Measurements from ENCODE around the gene USP38.
"Not testable (repeated sequence)": the region's sequence is repeated elsewhere in the genome, so short reads cannot be mapped to it uniquely, and the experiment has no call there.

USP38 gene

DNA sequence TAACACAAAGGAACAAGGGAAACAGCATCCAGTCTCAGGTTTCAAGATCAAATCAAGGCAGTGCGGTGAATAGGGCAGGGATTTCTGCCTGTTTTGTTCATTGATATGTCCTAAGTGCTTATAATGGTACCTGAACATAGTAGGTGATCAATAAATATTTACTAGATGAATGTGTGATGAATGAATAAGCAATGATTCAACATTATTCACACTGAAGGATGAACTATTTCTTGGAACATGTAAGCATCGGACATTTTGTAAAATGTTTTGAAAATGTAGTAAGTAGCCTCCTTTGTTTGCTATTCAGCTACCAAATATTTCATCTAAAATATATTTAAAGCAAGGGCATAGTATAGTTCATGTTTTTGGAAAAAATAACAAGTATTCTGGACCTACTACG, 67.8 kb downstream of the USP38 start:
- TF ChIP-seq ARNT (IDR thresholded peaks at IDR 0.05): no peak
- DNase-seq (ENCODE audit: extremely low spot score): no peak
- CTCF ChIA-PET: no interaction called here
- POLR2A ChIA-PET: no interaction called here

DNA sequence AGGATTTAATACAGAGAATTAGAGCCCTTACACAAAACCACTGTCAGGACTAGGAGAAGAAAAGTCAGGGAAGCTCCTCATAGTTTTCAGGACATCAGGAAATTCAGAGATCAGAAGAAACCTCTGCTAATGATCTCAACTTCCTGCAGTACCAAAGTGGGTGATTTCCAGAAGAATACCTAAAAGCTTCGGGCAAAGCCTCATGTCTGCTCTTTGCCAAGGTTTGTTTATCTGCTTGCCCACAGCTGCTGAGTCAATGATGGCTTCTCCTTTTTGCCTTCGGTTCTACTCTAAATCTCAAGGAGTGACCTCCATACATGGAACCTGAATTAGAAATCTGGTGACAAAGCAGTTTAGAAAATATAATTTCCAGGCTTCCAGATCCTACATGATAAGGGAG, 68.4 kb downstream of the USP38 start:
- DNase-seq (ENCODE audit: extremely low spot score): no peak
- no peak for TF ChIP-seq HDGF (IDR thresholded peaks at IDR 0.05; ENCODE audit: borderline replicate concordance)
- TF ChIP-seq L3MBTL2 (conservative IDR thresholded peaks at IDR 0.05): no peak
- TF ChIP-seq FOXM1 (IDR thresholded peaks at IDR 0.05; ENCODE audit: borderline replicate concordance): no peak
- TF ChIP-seq FOXK2 (IDR thresholded peaks at IDR 0.05): no peak
- no peak for TF ChIP-seq ELF4 (IDR thresholded peaks at IDR 0.05)
- TF ChIP-seq, protein P1, sequence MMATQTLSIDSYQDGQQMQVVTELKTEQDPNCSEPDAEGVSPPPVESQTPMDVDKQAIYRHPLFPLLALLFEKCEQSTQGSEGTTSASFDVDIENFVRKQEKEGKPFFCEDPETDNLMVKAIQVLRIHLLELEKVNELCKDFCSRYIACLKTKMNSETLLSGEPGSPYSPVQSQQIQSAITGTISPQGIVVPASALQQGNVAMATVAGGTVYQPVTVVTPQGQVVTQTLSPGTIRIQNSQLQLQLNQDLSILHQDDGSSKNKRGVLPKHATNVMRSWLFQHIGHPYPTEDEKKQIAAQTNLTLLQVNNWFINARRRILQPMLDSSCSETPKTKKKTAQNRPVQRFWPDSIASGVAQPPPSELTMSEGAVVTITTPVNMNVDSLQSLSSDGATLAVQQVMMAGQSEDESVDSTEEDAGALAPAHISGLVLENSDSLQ (IDR thresholded peaks at IDR 0.05): no peak
- TF ChIP-seq ARNT (IDR thresholded peaks at IDR 0.05): no peak
- ChIA-PET POLR2A (no interaction called here), CTCF (no interaction called here)

DNA sequence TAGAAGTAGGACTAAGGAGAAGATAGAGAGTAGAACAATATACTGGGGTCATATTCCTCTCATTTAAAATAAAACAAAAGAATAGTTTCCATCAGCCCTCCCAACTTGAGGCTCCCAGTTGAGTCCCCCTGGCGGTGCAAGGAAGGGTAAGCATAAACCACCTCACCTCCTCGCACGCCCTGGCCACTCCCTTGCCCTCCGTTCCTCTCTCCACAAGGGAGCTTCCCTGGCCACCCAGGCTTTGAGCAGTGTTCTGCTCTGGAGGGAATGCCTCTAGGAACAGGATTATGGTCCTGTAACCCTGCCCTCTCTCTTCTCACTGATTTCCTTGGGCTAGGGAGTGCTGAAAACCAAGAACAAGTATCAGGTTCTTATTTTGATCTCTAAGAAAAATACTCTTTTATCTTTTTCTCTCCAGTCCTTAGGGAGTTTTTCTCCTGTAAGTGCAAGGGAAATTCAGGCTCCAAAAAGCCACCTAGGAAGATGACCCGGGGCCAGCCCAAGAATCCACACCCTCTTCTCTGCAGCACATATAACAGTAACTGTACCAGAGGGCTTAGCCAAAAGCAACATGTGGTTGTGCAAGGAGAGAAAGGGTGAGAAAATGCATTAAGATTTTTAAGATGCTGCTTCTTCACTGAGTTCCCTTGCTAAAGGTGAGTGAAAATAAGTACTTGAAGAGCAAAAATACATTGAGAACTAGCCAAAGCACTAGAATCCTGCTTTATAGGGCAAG, 69.9 kb downstream of the USP38 start:
- TF ChIP-seq NFRKB (IDR thresholded peaks at IDR 0.05) (no peak), FOXM1 (IDR thresholded peaks at IDR 0.05; ENCODE audit: borderline replicate concordance) (no peak), FOXK2 (IDR thresholded peaks at IDR 0.05) (no peak), LEF1 (IDR thresholded peaks at IDR 0.05; ENCODE audit: borderline replicate concordance) (no peak), L3MBTL2 (conservative IDR thresholded peaks at IDR 0.05) (no peak), ELF4 (IDR thresholded peaks at IDR 0.05) (no peak), TARDBP (IDR thresholded peaks at IDR 0.05) (no peak), ARNT (IDR thresholded peaks at IDR 0.05) (no peak), BHLHE40 (IDR thresholded peaks at IDR 0.05; ENCODE audit: borderline replicate concordance) (no peak)
- ChIA-PET CTCF (no interaction called here), POLR2A (no interaction called here)
- no peak for DNase-seq (ENCODE audit: extremely low spot score)

DNA sequence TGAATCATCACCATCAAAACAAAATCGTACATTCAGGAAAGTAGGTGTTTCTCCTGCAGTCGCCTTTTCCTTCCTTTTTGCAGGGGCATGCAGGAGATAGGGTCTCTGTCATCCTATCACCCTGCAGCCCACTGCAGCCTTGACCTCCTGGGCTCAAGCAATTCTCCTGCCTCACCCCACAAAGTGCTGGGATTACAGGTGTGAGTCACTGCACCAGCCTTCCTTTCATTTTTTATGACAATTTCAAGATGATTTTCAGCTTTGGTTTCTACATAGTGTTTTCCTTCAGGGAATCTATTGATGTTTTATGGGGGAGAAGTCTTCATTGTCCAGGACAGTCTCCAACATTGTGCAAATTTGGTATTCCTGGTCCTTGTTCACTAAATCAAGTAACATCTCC, 71.7 kb downstream of the USP38 start:
- ChIA-PET POLR2A (no interaction called here), CTCF (no interaction called here)
- no peak for DNase-seq (ENCODE audit: extremely low spot score)
- TF ChIP-seq NFRKB (IDR thresholded peaks at IDR 0.05) (no peak), CTBP1 (IDR thresholded peaks at IDR 0.05; ENCODE audit: borderline replicate concordance) (no peak), FOXK2 (IDR thresholded peaks at IDR 0.05) (no peak), FOXM1 (IDR thresholded peaks at IDR 0.05; ENCODE audit: borderline replicate concordance) (no peak), TARDBP (IDR thresholded peaks at IDR 0.05) (no peak), HDGF (IDR thresholded peaks at IDR 0.05; ENCODE audit: borderline replicate concordance) (no peak), LEF1 (IDR thresholded peaks at IDR 0.05; ENCODE audit: borderline replicate concordance) (no peak)
- TF ChIP-seq, protein P1 (IDR thresholded peaks at IDR 0.05): no peak

DNA sequence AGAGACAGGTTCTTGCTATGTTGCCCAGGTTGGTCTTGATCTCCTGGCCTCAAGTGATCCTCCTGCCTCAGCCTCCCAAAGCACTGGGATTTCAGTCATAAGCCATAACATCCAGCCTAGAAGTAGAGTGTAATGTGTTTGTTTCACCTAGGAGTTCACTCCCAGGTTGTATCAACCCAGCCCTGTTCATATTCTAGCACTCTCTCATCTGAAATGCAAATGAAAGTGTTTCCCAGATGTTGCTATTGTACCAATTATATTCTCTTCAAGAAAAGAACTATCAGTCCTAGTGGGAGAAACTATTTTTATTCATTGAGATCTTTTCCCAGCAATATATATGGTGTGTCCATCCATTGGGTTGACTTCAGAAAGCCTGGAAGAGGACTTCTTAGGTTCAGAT, 72.6 kb downstream of the USP38 start:
- POLR2A ChIA-PET: no interaction called here

DNA sequence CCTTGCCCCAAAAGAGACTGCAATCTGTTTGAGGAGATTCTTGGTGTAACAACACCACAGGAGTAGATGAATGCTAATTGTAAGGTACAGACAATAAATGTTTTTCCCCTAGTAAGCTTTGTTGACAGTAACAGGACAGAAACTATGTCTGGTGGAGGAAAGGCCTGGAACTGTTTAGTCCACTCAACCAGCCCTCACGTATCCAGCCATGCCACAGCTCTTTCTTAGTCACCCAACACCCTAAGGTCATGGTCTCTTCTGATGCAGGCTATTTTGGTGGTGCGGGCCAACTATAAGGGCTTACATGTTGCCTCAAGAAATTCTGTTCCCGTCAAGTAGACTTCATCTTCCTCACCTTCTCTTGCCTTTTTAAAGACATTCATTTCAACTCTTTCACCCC, 76.0 kb downstream of the USP38 start:
- DNase-seq (ENCODE audit: extremely low spot score): no peak
- no peak for TF ChIP-seq L3MBTL2 (conservative IDR thresholded peaks at IDR 0.05)
- TF ChIP-seq SP1 (IDR thresholded peaks at IDR 0.05): no peak
- TF ChIP-seq FOXK2 (IDR thresholded peaks at IDR 0.05): no peak
- TF ChIP-seq ZNF384 (IDR thresholded peaks at IDR 0.05): no peak
- TF ChIP-seq SUZ12 (IDR thresholded peaks at IDR 0.05): no peak
- TF ChIP-seq CTBP1 (IDR thresholded peaks at IDR 0.05; ENCODE audit: borderline replicate concordance): no peak
- CTCF ChIA-PET: no interaction called here
- POLR2A ChIA-PET: no interaction called here

More for the DNA sequence above, 72.6 kb downstream of the USP38 start:
- CTCF ChIA-PET: no interaction called here
- TF ChIP-seq FOXA1 (IDR thresholded peaks at IDR 0.05) (no peak), TARDBP (IDR thresholded peaks at IDR 0.05) (no peak), SUZ12 (IDR thresholded peaks at IDR 0.05) (no peak), LEF1 (IDR thresholded peaks at IDR 0.05; ENCODE audit: borderline replicate concordance) (no peak), ZNF384 (IDR thresholded peaks at IDR 0.05) (no peak), NFRKB (IDR thresholded peaks at IDR 0.05) (no peak), FOXM1 (IDR thresholded peaks at IDR 0.05; ENCODE audit: borderline replicate concordance) (no peak), BHLHE40 (IDR thresholded peaks at IDR 0.05; ENCODE audit: borderline replicate concordance) (no peak), ELF4 (IDR thresholded peaks at IDR 0.05) (no peak), CTBP1 (IDR thresholded peaks at IDR 0.05; ENCODE audit: borderline replicate concordance) (no peak), FOXK2 (IDR thresholded peaks at IDR 0.05) (no peak), HDGF (IDR thresholded peaks at IDR 0.05; ENCODE audit: borderline replicate concordance) (no peak), L3MBTL2 (conservative IDR thresholded peaks at IDR 0.05) (no peak), SP1 (IDR thresholded peaks at IDR 0.05) (no peak), ARNT (IDR thresholded peaks at IDR 0.05) (no peak)
- TF ChIP-seq, protein P1 (IDR thresholded peaks at IDR 0.05): no peak
- DNase-seq (ENCODE audit: extremely low spot score): no peak

DNA sequence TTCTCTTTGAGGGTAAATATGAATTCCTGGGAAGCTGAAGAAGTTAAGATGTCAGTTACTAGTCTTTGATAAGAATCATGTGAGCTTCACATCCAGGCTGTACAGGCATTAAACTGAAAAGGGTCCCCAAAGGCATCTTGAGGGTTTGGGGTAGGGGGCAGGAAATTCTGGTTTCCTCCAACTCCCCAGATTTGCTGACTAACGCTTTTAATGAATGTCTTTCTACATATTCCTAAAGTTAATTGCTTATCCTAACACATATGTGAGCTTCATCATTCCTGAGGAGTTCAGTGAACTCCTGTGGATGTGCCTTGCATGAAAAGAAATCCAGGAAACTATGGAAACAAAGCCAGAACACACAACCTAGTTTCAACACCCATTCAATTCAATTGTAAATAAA, 78.1 kb downstream of the USP38 start:
- ChIA-PET CTCF (no interaction called here), POLR2A (no interaction called here)
- no peak for TF ChIP-seq ELF4 (IDR thresholded peaks at IDR 0.05)
- TF ChIP-seq FOXM1 (IDR thresholded peaks at IDR 0.05; ENCODE audit: borderline replicate concordance): no peak
- DNase-seq (ENCODE audit: extremely low spot score): no peak

DNA sequence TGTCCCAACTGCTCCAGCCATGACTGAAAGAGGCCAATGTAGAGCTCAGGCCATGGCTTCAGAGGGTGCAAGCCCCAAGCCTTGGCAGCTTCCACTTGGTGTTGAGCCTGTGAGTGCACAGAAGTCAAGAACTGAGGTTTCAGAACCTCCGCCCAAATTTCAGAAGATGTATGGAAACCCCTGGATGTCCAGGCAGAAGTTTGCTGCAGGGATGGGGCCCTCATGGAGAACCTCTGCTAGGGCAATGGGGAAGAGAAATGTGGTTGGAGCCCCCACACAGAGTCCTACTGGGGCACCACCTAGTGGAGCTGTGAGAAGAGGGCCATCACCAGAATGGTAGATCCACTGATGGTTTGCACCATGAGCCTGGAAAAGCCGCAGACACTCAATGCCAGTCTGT, 83.0 kb downstream of the USP38 start:
- POLR2A ChIA-PET; CTCF ChIA-PET; DNase-seq (ENCODE audit: extremely low spot score): not testable (repeated sequence)
